Measurements from ENCODE around the gene RAI14. TPM values are rescaled to one million over a fixed set of nuclear protein-coding genes. Genes with fewer than 3 reads are reported as not detected.

The RAI14 gene
- total RNA-seq, 4 donors from 2014 or later = 26.9 to 40.4 (median 32.1) TPM

DNA sequence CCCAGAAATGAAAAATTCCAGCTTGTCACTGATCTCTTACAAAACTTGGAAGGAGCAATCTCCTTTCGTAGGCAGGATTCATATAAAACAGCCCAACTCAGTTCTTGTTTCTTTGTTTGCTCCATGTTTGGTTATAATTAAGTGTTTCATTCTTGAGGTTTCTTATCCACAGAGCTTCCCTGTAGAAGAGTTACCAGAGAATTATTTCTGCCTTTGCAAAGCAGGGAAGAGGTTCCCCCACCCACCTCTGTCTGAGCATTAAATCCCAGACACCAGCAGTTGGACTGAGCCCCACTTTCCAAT is 34.1 kb upstream of the RAI14 start:
- H3K4me3 ChIP-seq (ENCODE audit: low read depth, poor library complexity, severe bottlenecking) = no peak overlapping the region
- TF ChIP-seq, protein P1, sequence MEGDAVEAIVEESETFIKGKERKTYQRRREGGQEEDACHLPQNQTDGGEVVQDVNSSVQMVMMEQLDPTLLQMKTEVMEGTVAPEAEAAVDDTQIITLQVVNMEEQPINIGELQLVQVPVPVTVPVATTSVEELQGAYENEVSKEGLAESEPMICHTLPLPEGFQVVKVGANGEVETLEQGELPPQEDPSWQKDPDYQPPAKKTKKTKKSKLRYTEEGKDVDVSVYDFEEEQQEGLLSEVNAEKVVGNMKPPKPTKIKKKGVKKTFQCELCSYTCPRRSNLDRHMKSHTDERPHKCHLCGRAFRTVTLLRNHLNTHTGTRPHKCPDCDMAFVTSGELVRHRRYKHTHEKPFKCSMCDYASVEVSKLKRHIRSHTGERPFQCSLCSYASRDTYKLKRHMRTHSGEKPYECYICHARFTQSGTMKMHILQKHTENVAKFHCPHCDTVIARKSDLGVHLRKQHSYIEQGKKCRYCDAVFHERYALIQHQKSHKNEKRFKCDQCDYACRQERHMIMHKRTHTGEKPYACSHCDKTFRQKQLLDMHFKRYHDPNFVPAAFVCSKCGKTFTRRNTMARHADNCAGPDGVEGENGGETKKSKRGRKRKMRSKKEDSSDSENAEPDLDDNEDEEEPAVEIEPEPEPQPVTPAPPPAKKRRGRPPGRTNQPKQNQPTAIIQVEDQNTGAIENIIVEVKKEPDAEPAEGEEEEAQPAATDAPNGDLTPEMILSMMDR (IDR thresholded peaks at IDR 0.05) = no peak
- TF ChIP-seq POLR2A (IDR thresholded peaks at IDR 0.05) = no peak
- intact Hi-C loops (cut with DNase I; ENCODE audit: low total_unique reads) = no loop called here
- DNase-seq (ENCODE audit: low spot score in 2 of 2) = no peak
- 44 to 45% methylated on average over 1 of the region's 1 CpG for WGBS, 2 donors

DNA sequence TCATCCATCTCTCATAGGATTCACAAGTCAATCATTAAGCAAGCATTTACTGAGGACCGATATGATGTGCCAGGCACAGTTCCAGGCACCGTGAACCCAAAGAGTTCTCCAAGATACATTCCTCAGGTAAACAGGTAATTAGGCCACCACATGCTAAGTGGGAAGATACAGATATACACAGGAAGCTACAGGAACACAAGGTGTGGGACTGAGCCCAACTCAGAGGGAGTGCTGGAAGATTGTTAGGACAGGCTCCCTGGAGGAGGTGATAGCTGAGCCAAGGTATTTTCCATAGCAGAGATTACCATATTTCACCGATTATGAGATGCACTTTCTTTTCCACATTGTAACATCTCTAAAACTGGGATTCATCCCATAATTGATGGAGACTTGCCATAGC is 31.4 kb upstream of the RAI14 start:
- TF ChIP-seq POLR2A (IDR thresholded peaks at IDR 0.05) = no peak
- TF ChIP-seq, protein P1 (IDR thresholded peaks at IDR 0.05) = no peak
- no peak for DNase-seq (ENCODE audit: low spot score in 2 of 2)
- intact Hi-C loops (cut with DNase I; ENCODE audit: low total_unique reads) = no loop called here
- WGBS, 2 donors = 56 to 61% methylated on average over 3 of the region's 3 CpGs
- H3K4me3 ChIP-seq (ENCODE audit: low read depth, poor library complexity, severe bottlenecking) = no peak overlapping the region

DNA sequence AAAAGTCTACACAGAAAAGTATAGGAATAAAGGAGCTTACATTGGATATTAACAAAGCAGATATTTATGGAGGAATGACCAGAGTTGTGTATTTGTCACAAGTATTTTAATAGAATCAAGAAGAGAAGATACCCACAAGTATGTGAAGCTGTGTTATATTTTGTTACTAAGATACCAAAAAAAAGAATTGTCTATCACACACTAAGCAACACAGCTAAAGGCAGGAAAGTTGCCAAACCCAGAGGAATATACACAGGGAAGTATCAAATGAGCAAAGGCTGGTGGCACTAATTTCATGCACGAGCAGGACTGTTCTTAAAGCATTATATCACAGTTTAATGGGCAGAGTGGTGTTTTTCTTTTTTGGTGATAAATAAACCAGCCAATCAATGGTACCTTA is 30.9 kb upstream of the RAI14 start:
- intact Hi-C loops (cut with DNase I; ENCODE audit: low total_unique reads) = no loop called here
- DNase-seq (ENCODE audit: low spot score in 2 of 2) = no peak
- H3K4me3 ChIP-seq (ENCODE audit: low read depth, poor library complexity, severe bottlenecking) = no peak overlapping the region
- WGBS, 2 donors = 66 to 83% methylated on average over 1 of the region's 1 CpG
- TF ChIP-seq POLR2A (IDR thresholded peaks at IDR 0.05) = no peak
- TF ChIP-seq, protein P1 (IDR thresholded peaks at IDR 0.05) = no peak

DNA sequence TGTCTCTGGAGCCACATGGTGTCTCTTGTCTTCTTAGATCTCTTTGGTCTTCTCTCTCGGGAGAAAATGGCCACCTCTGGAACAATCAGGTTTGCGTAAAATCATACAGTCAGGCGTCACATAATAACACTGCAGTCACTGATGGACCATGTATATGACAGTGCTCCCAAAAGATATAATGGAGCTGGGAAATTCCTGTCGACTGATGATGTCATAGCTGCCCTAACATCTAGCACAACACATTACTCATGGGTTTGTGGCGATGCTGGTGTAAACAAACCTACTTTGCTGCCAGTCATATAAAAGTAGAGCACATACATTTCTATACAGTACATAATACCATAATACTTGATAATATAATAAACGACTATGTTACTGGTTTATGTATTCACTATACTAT is 30.1 kb upstream of the RAI14 start:
- DNase-seq (ENCODE audit: low spot score in 2 of 2) = no peak
- no peak overlapping the region for H3K4me3 ChIP-seq (ENCODE audit: low read depth, poor library complexity, severe bottlenecking)
- 67 to 68% methylated on average over 6 of the region's 6 CpGs for WGBS, 2 donors
- TF ChIP-seq POLR2A (IDR thresholded peaks at IDR 0.05) = no peak
- TF ChIP-seq, protein P1 (IDR thresholded peaks at IDR 0.05) = no peak
- intact Hi-C loops (cut with DNase I; ENCODE audit: low total_unique reads) = no loop called here

DNA sequence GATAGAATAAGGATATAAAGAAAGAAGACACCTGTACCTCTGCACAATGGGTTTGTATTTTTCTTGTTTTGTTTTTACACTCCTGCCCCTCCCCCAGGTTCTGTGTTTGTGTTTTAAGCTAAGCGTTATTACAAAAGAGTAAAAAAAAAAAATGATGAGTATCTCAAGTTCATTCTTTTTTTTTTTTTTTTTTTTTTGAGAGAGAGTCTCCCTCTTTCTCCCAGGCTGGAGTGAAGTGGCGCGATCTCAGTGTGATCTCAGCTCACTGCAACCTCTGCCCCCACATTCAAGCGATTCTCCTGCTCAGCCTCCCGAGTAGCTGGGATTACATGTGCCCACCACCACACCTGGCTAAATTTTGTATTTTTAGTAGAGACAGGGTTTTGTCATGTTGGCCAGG is 29.4 kb upstream of the RAI14 start:
- DNase-seq (ENCODE audit: low spot score in 2 of 2) = no peak
- no peak for TF ChIP-seq POLR2A (IDR thresholded peaks at IDR 0.05)
- TF ChIP-seq, protein P1 (IDR thresholded peaks at IDR 0.05) = no peak
- no peak overlapping the region for H3K4me3 ChIP-seq (ENCODE audit: low read depth, poor library complexity, severe bottlenecking)
- intact Hi-C loops (cut with DNase I; ENCODE audit: low total_unique reads) = no loop called here
- 86 to 90% methylated on average over 5 of the region's 5 CpGs for WGBS, 2 donors

DNA sequence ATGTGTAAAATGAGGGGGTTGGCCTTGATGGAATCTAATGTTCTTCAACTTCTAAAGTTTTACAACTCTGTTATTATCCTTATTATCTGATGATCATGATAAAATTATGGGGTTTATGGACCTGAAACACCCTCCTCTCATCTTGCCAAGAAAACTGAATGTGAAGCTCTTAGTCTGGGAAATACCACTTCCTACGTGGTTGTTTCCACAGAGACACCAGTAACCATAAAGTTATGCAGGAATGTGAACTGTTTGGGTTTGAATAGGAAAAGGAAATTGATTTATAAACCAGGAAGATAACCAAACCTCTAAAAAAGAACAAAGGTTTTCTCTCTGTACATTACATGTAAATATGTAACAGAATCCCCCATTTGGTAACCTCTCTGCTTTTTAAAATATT is 28.3 kb upstream of the RAI14 start:
- 33 to 49% methylated on average over 1 of the region's 1 CpG for WGBS, 2 donors
- intact Hi-C loops (cut with DNase I; ENCODE audit: low total_unique reads) = no loop called here
- no peak for DNase-seq (ENCODE audit: low spot score in 2 of 2)

More for the DNA sequence above, 28.3 kb upstream of the RAI14 start:
- TF ChIP-seq, protein P1 (IDR thresholded peaks at IDR 0.05) = no peak
- TF ChIP-seq POLR2A (IDR thresholded peaks at IDR 0.05) = no peak
- no peak overlapping the region for H3K4me3 ChIP-seq (ENCODE audit: low read depth, poor library complexity, severe bottlenecking)

All from lower leg skin (tissue), 4 donors.